Parathyroid adenoma (tissue), 2 donors: Measurements from ENCODE around the gene CYGB.

Experiments used
- H2AFZ ChIP-seq: fragments of 300-600 bp; sonication (generic); one replicate; pipeline ENCODE4 v1.7.0; 2017; ENCODE audit warnings: antibody characterized with exemption, mild to moderate bottlenecking
- H3K27ac ChIP-seq: fragments of 300-600 bp; sonication (generic); one replicate; pipeline ENCODE4 v1.7.0; 2017
- H3K27me3 ChIP-seq: fragments of 300-600 bp; sonication (generic); one replicate; pipeline ENCODE4 v1.7.0; 2017; ENCODE audit warnings: low read length; ENCODE audit not compliant: control insufficient read depth, insufficient read depth
- H3K36me3 ChIP-seq: fragments of 300-600 bp; sonication (generic); one replicate; pipeline ENCODE4 v1.7.0; 2017; ENCODE audit warnings: low read length; ENCODE audit not compliant: control insufficient read depth, insufficient read depth
- H3K4me1 ChIP-seq: fragments of 300-600 bp; sonication (generic); one replicate; pipeline ENCODE4 v1.7.0; 2017; ENCODE audit warnings: control low read depth
- H3K4me2 ChIP-seq: fragments of 300-600 bp; sonication (generic); one replicate; pipeline ENCODE4 v1.7.0; 2017; ENCODE audit warnings: low read length
- H3K4me3 ChIP-seq: fragments of 300-600 bp; sonication (generic); one replicate; pipeline ENCODE4 v1.7.0; 2017; ENCODE audit warnings: low read depth, low read length
- H3K79me2 ChIP-seq: fragments of 300-600 bp; sonication (generic); one replicate; pipeline ENCODE4 v1.7.0; 2017; ENCODE audit warnings: control low read depth
- H3K9ac ChIP-seq: fragments of 300-600 bp; sonication (generic); one replicate; pipeline ENCODE4 v1.7.0; 2017; ENCODE audit warnings: mild to moderate bottlenecking
- H3K9me3 ChIP-seq: fragments of 300-600 bp; sonication (generic); one replicate; pipeline ENCODE4 v1.7.0; 2017; ENCODE audit warnings: low read length; ENCODE audit not compliant: control insufficient read depth
- CTCF ChIP-seq: fragments of 300-600 bp; sonication (generic); IDR thresholded peaks from one replicate; pipeline ENCODE4 v1.7.0; 2017; ENCODE audit warnings: antibody characterized with exemption, mild to moderate bottlenecking
- donor health status: primary hyperparathyroidism.

CYGB gene

GRCh38 chr17:76542984-76543383, 5.5 kb upstream of the CYGB start:
- Histone ChIP-seq H3K4me2 (no peak overlapping the region), H3K4me1 (peaks cover 60% of the 10 kb centered on the region), H3K27ac (peak overlapping the region; percentile 95), H3K4me3 (no peak overlapping the region), H3K79me2 (no peaks in the 10 kb centered on the region), H3K9ac (peak overlapping the region; percentile 7), H3K27me3 (no peaks in the 10 kb centered on the region), H2AFZ (peak overlapping the region; percentile 44), H3K9me3 (no peaks in the 10 kb centered on the region), H3K36me3 (no peaks in the 10 kb centered on the region)
- no peak for TF ChIP-seq CTCF

- Histone ChIP-seq H3K4me2 (no peak overlapping the region), H3K4me1 (peaks cover 60% of the 10 kb centered on the region), H2AFZ (peak overlapping the region; percentile 44), H3K79me2 (no peaks in the 10 kb centered on the region), H3K27me3 (no peaks in the 10 kb centered on the region), H3K4me3 (no peak overlapping the region), H3K9me3 (no peaks in the 10 kb centered on the region), H3K9ac (peak overlapping the region; percentile 7), H3K36me3 (no peaks in the 10 kb centered on the region), H3K27ac (peak overlapping the region; percentile 95)
- TF ChIP-seq CTCF: no peak
Measured at GRCh38 chr17:76542566-76542971, 5.1 kb upstream of the CYGB start.

- TF ChIP-seq CTCF: no peak
- Histone ChIP-seq H3K4me1 (peaks cover 57% of the 10 kb centered on the region), H3K4me3 (no peak overlapping the region)
Measured at GRCh38 chr17:76541739-76542454, 4.4 kb upstream of the CYGB start.

GRCh38 chr17:76540381-76541300, 3.1 kb upstream of the CYGB start:
- Histone ChIP-seq H3K9me3 (no peaks in the 10 kb centered on the region), H3K4me1 (peaks cover 44% of the 10 kb centered on the region), H3K27ac (peak overlapping the region; percentile 72), H3K4me3 (peak overlapping the region; percentile 53), H3K79me2 (no peaks in the 10 kb centered on the region), H3K9ac (no peak overlapping the region), H2AFZ (peak overlapping the region; percentile 84), H3K4me2 (peak overlapping the region; percentile 77), H3K36me3 (no peaks in the 10 kb centered on the region), H3K27me3 (no peaks in the 10 kb centered on the region)
- TF ChIP-seq CTCF: peak; percentile 32

More at GRCh38 chr17:76541739-76542454, 4.4 kb upstream of the CYGB start:
- H3K27ac ChIP-seq: no peak overlapping the region
- H2AFZ ChIP-seq: no peak overlapping the region
- no peaks in the 10 kb centered on the region for H3K27me3 ChIP-seq
- no peaks in the 10 kb centered on the region for H3K79me2 ChIP-seq
- H3K9me3 ChIP-seq: no peaks in the 10 kb centered on the region
- no peaks in the 10 kb centered on the region for H3K36me3 ChIP-seq
- H3K9ac ChIP-seq: no peak overlapping the region
- no peak overlapping the region for H3K4me2 ChIP-seq
